Hepatocyte (in vitro differentiated cells): ENCODE measurements around the gene EPHX1.

ENCODE experiments used
- CTCF ChIP-seq: fragments of 200-600 bp; sonication (generic); IDR thresholded peaks from 2 replicates; pipeline ENCODE4 v1.5.1; 2016; ENCODE audit warnings: antibody characterized with exemption, mild to moderate bottlenecking; ENCODE audit not compliant: poor library complexity
- EZH2phosphoT487 ChIP-seq: fragments of 200-600 bp; sonication (generic); IDR thresholded peaks from one replicate; pipeline ENCODE4 v1.6.1; 2018; ENCODE audit warnings: antibody characterized with exemption, mild to moderate bottlenecking, low read depth, moderate library complexity; ENCODE audit not compliant: unreplicated experiment, severe bottlenecking

GRCh38 chr1:225840713-225841112 lies 30.8 kb downstream of the EPHX1 start:
- TF ChIP-seq CTCF (no peak), EZH2phosphoT487 (no peak)
